H1 (cell line): ENCODE results near the gene NADK. TPM values are rescaled to one million over a fixed set of nuclear protein-coding genes. Genes with fewer than 3 reads are reported as not detected.
A peak's percentile ranks its signal among the peaks of the same experiment; 100 is the strongest.

Source experiments
- CHD1 ChIP-seq: IDR thresholded peaks from 2 replicates; pipeline ENCODE4 v1.6.1; 2012; ENCODE audit warnings: low read depth, low read length, improper control_type of control experiment
- CHD2 ChIP-seq: IDR thresholded peaks from 2 replicates; pipeline ENCODE4 v1.6.1; 2012; ENCODE audit warnings: low read length, improper control_type of control experiment
- CREB1 ChIP-seq: IDR thresholded peaks from 2 replicates; pipeline ENCODE4 v1.6.1; 2012; ENCODE audit warnings: inconsistent platforms
- KDM4A ChIP-seq: IDR thresholded peaks from one replicate; pipeline ENCODE4 v1.7.1; 2012; ENCODE audit warnings: low read depth, mild to moderate bottlenecking, moderate library complexity, low read length, inconsistent platforms; ENCODE audit not compliant: severe bottlenecking
- MAFK ChIP-seq: IDR thresholded peaks from 2 replicates; pipeline ENCODE4 v1.6.1; 2012; ENCODE audit warnings: low read depth, mild to moderate bottlenecking, improper control_type of control experiment, low read length
- RAD21 ChIP-seq, 2 experiments: IDR thresholded peaks in 1 of 2; conservative IDR thresholded peaks in 1 of 2; 2 replicates each; pipeline ENCODE4 v1.6.1; 2011; ENCODE audit warnings: low read depth in 2 of 2, low read length in 2 of 2, improper control_type of control experiment in 1 of 2, inconsistent platforms in 1 of 2, mild to moderate bottlenecking in 1 of 2, moderate library complexity in 1 of 2
- polyA plus RNA-seq, 7 experiments: library from polyadenylated mRNA; depleted of rRNA in 3 of 7; stranded (reverse) in 5 of 7; unstranded in 2 of 7; fragments of >200 nt in 5 of 7; fragments of 200-250 nt in 2 of 7; gene quantifications; 1 replicate in 5 of 7; 2 replicates in 1 of 7; 4 replicates in 1 of 7; pipeline versions ENCODE4 v1.2.1 to v1.2.3, GENCODE V29; 2011 to 2013; ENCODE audit warnings: missing spikeins in 2 of 7, mixed read lengths in 2 of 7
- total RNA-seq: library from RNA; stranded (reverse); fragmentation: NEBNext Ultra II Directional; extraction: Animal tissue kit (Norgen Biotek cat#: 25700); gene quantifications from 2 replicates; pipeline ENCODE4 v1.2.1, GENCODE V29; 2021

The NADK gene
- total and polyA plus RNA-seq, 2 of the 8 experiments (the other 6 are each of a cell fraction or from before 2014, with no cell fraction given), result 78.0 to 89.7 TPM

DNA sequence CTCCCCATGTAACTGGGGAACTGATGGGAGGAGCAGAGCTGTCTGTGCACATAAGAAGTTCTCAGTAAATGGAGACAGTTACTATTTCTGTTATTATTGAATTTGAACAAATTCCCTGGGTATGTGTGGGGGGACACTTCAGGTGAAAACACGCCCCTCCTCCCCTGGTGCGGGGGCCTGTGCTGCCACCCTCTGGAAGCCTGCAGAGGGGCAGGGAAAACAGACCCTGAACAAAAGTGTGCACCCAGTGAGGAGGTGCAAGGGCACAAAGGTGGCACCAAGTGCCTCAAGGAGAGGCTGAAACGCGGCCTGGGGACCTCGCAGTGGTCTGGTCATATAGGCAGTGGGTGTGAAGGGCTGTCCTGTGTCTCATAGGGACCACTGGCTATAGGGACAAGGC lies 18.2 kb upstream of the NADK start (continued):
- no peak for TF ChIP-seq KDM4A
- no peak for TF ChIP-seq MAFK
- TF ChIP-seq CHD1, result no peak
- no peak for TF ChIP-seq CHD2
- TF ChIP-seq RAD21 (IDR thresholded peaks at IDR 0.05 in 1 of 2, conservative IDR thresholded peaks at IDR 0.05 in 1 of 2; ENCODE audit: low read depth in 2 of 2, low read length in 2 of 2), result peak; percentile 36 to 51; a peak in 3 of 4 replicates
- no peak for TF ChIP-seq CREB1
- TF ChIP-seq, all 59 proteins: peak for 2
